Measurements from ENCODE around the gene THY1.

Gene THY1

DNA sequence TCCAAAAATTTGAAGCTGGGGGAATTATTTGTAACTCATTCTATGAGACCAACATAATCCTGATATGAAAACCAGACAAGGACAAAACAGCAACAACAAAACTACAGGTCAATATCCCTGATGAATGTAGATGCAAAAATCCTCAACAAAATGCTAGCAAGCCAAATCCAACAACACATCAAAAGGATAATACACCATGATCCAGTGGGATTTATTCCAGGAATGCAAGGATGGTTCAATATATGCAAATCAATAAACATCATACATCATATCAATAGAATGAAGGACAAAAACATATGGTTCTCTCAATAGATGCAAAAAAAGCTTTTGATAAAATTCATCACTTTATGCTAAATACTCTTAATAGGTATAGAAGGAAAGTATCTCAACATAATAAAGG lies 22.1 kb downstream of the THY1 start:
- Histone ChIP-seq H3K27me3 (ENCODE audit: control insufficient read depth in 1 of 2, insufficient read depth in 1 of 2, low read length in 2 of 2) (peaks cover 7% of the 10 kb centered on the region in 2 experiments), H2AK5ac (ENCODE audit: low read length, severe bottlenecking) (no peak overlapping the region), H3K18ac (ENCODE audit: low read depth in 1 of 2, low read length in 2 of 2) (no peak overlapping the region), H2AFZ (ENCODE audit: low read depth, low read length) (no peak overlapping the region), H3K79me1 (replicated peaks; ENCODE audit: low read length, poor library complexity, severe bottlenecking) (no peaks in the 10 kb centered on the region), H3K9me3 (ENCODE audit: control insufficient read depth, low read length) (peaks cover 50% of the 10 kb centered on the region), H4K8ac (ENCODE audit: low read length) (no peak overlapping the region), H3K4ac (ENCODE audit: low read depth in 1 of 2, low read length in 2 of 2) (no peak overlapping the region), H3K9ac (ENCODE audit: low read length) (no peak overlapping the region), H4K91ac (ENCODE audit: low read length) (no peak overlapping the region), H3K14ac (ENCODE audit: low read length in 2 of 2) (no peak overlapping the region), H3K27ac (ENCODE audit: low read length, poor library complexity, severe bottlenecking) (no peak overlapping the region), H2BK5ac (ENCODE audit: low read depth, low read length, poor library complexity, severe bottlenecking) (no peak overlapping the region), H3K23ac (ENCODE audit: low read length in 2 of 2) (no peak overlapping the region), H3K4me1 (ENCODE audit: control insufficient read depth, insufficient read depth, low read depth, low read length) (no peaks in the 10 kb centered on the region), H2BK12ac (ENCODE audit: low read length in 2 of 2) (no peak overlapping the region), H3K36me3 (ENCODE audit: control insufficient read depth in 1 of 2, insufficient read depth in 2 of 2, low read depth in 1 of 2, low read length in 2 of 2) (no peaks in the 10 kb centered on the region), H2BK120ac (ENCODE audit: low read depth, low read length) (no peak overlapping the region), H3K4me2 (ENCODE audit: low read length, poor library complexity, severe bottlenecking) (no peak overlapping the region), H2BK15ac (ENCODE audit: low read depth, poor library complexity, severe bottlenecking) (no peak overlapping the region), H3K4me3 (ENCODE audit: insufficient read depth in 1 of 2, low read depth in 1 of 2, low read length in 2 of 2) (no peak overlapping the region)
- DNase-seq: no peak

DNA sequence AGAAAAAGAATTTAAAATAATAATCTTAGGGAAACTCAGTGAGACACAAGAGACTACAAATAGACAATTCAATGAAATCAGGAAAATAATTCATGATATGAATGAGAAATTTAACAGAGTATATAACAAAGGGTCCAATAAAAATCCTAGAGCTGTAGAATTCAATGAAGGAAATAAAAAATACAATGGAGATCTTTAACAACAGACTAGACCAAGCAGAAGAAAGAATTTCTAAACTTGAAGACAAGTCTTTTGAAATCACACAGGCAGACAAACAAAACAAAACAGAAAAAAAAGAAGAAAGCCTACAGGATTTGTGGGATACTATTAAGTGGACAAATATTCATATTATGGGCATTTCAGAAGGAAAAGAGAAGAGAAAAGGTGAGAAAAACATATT lies 25.2 kb downstream of the THY1 start:
- H2BK12ac ChIP-seq (ENCODE audit: low read length in 2 of 2): no peak overlapping the region
- H2BK120ac ChIP-seq (ENCODE audit: low read depth, low read length): no peak overlapping the region
- H4K91ac ChIP-seq (ENCODE audit: low read length): no peak overlapping the region
- no peak overlapping the region for H3K23ac ChIP-seq (ENCODE audit: low read length in 2 of 2)
- no peaks in the 10 kb centered on the region for H3K36me3 ChIP-seq (ENCODE audit: control insufficient read depth in 1 of 2, insufficient read depth in 2 of 2, low read depth in 1 of 2, low read length in 2 of 2)
- H2BK5ac ChIP-seq (ENCODE audit: low read depth, low read length, poor library complexity, severe bottlenecking): no peak overlapping the region
- no peak overlapping the region for H3K27ac ChIP-seq (ENCODE audit: low read length, poor library complexity, severe bottlenecking)
- no peak overlapping the region for H3K18ac ChIP-seq (ENCODE audit: low read depth in 1 of 2, low read length in 2 of 2)
- H3K4me1 ChIP-seq (ENCODE audit: control insufficient read depth, insufficient read depth, low read depth, low read length): no peaks in the 10 kb centered on the region
- no peak for DNase-seq
- no peak overlapping the region for H4K8ac ChIP-seq (ENCODE audit: low read length)
- no peak overlapping the region for H2BK15ac ChIP-seq (ENCODE audit: low read depth, poor library complexity, severe bottlenecking)
- no peak overlapping the region for H2AK5ac ChIP-seq (ENCODE audit: low read length, severe bottlenecking)
- H3K9me3 ChIP-seq (ENCODE audit: control insufficient read depth, low read length): peaks cover 49% of the 10 kb centered on the region
- no peak overlapping the region for H3K4me2 ChIP-seq (ENCODE audit: low read length, poor library complexity, severe bottlenecking)
- no peak overlapping the region for H3K4ac ChIP-seq (ENCODE audit: low read depth in 1 of 2, low read length in 2 of 2)
- H3K27me3 ChIP-seq (ENCODE audit: control insufficient read depth in 1 of 2, insufficient read depth in 1 of 2, low read length in 2 of 2): peaks cover 0 to 10% of the 10 kb centered on the region in 2 experiments
- no peak overlapping the region for H3K9ac ChIP-seq (ENCODE audit: low read length)
- no peaks in the 10 kb centered on the region for H3K79me1 ChIP-seq (replicated peaks; ENCODE audit: low read length, poor library complexity, severe bottlenecking)
- no peak overlapping the region for H3K4me3 ChIP-seq (ENCODE audit: insufficient read depth in 1 of 2, low read depth in 1 of 2, low read length in 2 of 2)
- H3K14ac ChIP-seq (ENCODE audit: low read length in 2 of 2): no peak overlapping the region
- H2AFZ ChIP-seq (ENCODE audit: low read depth, low read length): no peak overlapping the region

DNA sequence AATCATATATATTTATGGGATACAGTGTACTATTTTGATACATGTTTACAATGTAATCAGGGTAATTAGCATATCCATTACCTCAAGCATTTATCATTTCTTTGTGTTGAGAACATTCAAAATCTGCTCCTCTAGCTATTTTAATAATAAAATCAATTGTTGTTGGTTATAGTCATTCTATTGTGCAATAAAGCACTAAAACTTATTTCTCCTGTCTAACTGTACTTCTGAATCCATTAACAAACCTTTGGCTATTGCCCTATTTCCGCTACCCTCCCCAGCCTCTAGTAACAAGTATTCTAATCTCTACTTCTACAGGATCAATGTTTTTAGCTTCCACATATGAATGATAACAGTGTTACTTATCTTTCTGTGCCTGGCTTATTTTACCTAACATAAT lies 26.1 kb downstream of the THY1 start:
- Histone ChIP-seq H2BK5ac (ENCODE audit: low read depth, low read length, poor library complexity, severe bottlenecking) (no peak overlapping the region), H2AK5ac (ENCODE audit: low read length, severe bottlenecking) (no peak overlapping the region)
- 96% methylated on average over 1 of the region's 1 CpG for WGBS

DNA sequence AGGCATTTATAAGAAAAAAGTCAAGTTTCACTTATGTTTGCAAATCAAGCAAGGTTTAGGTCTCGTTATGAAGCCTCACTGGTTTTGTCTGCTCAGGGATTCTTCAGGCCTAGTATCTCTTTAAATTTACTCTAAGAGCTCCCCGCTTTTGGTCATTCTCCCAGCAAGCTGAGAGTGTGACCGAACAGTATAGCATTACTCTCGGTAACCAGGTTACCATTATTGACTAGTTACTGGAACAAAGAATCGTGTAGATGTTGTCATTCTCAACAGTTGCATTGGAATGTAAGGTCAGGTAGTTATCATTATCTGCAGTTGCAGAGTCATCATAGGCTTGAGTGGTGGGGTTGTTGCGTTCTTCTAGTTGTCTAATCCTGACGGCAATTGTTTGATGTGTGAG lies 31.7 kb downstream of the THY1 start:
- H3K4me2 ChIP-seq (ENCODE audit: low read length, poor library complexity, severe bottlenecking): no peak overlapping the region
- no peak for DNase-seq
- no peak overlapping the region for H3K4ac ChIP-seq (ENCODE audit: low read depth in 1 of 2, low read length in 2 of 2)
- no peak overlapping the region for H3K27ac ChIP-seq (ENCODE audit: low read length, poor library complexity, severe bottlenecking)
- no peaks in the 10 kb centered on the region for H3K9me3 ChIP-seq (ENCODE audit: control insufficient read depth, low read length)
- no peak overlapping the region for H2AFZ ChIP-seq (ENCODE audit: low read depth, low read length)
- H2BK15ac ChIP-seq (ENCODE audit: low read depth, poor library complexity, severe bottlenecking): no peak overlapping the region
- no peak overlapping the region for H2AK5ac ChIP-seq (ENCODE audit: low read length, severe bottlenecking)
- no peaks in the 10 kb centered on the region for H3K4me1 ChIP-seq (ENCODE audit: control insufficient read depth, insufficient read depth, low read depth, low read length)
- H2BK12ac ChIP-seq (ENCODE audit: low read length in 2 of 2): no peak overlapping the region
- H3K27me3 ChIP-seq (ENCODE audit: control insufficient read depth in 1 of 2, insufficient read depth in 1 of 2, low read length in 2 of 2): peaks cover 0 to 29% of the 10 kb centered on the region in 2 experiments
- 89% methylated on average over 7 of the region's 7 CpGs for WGBS
- H3K4me3 ChIP-seq (ENCODE audit: insufficient read depth in 1 of 2, low read depth in 1 of 2, low read length in 2 of 2): no peak overlapping the region
- H3K23ac ChIP-seq (ENCODE audit: low read length in 2 of 2): no peak overlapping the region
- no peak overlapping the region for H4K8ac ChIP-seq (ENCODE audit: low read length)
- no peak overlapping the region for H2BK5ac ChIP-seq (ENCODE audit: low read depth, low read length, poor library complexity, severe bottlenecking)
- no peak overlapping the region for H3K14ac ChIP-seq (ENCODE audit: low read length in 2 of 2)
- H2BK120ac ChIP-seq (ENCODE audit: low read depth, low read length): no peak overlapping the region
- H3K36me3 ChIP-seq (ENCODE audit: control insufficient read depth in 1 of 2, insufficient read depth in 2 of 2, low read depth in 1 of 2, low read length in 2 of 2): no peaks in the 10 kb centered on the region
- H3K79me1 ChIP-seq (replicated peaks; ENCODE audit: low read length, poor library complexity, severe bottlenecking): no peaks in the 10 kb centered on the region
- no peak overlapping the region for H3K18ac ChIP-seq (ENCODE audit: low read depth in 1 of 2, low read length in 2 of 2)
- H4K91ac ChIP-seq (ENCODE audit: low read length): no peak overlapping the region
- no peak overlapping the region for H3K9ac ChIP-seq (ENCODE audit: low read length)

More for the DNA sequence above, 26.1 kb downstream of the THY1 start:
- H3K18ac ChIP-seq (ENCODE audit: low read depth in 1 of 2, low read length in 2 of 2): no peak overlapping the region
- no peak overlapping the region for H2BK15ac ChIP-seq (ENCODE audit: low read depth, poor library complexity, severe bottlenecking)
- H3K23ac ChIP-seq (ENCODE audit: low read length in 2 of 2): no peak overlapping the region
- no peak overlapping the region for H3K4ac ChIP-seq (ENCODE audit: low read depth in 1 of 2, low read length in 2 of 2)
- no peak overlapping the region for H4K8ac ChIP-seq (ENCODE audit: low read length)
- no peak overlapping the region for H4K91ac ChIP-seq (ENCODE audit: low read length)
- H2AFZ ChIP-seq (ENCODE audit: low read depth, low read length): no peak overlapping the region
- H3K27me3 ChIP-seq (ENCODE audit: control insufficient read depth in 1 of 2, insufficient read depth in 1 of 2, low read length in 2 of 2): peaks cover 0 to 10% of the 10 kb centered on the region in 2 experiments
- no peaks in the 10 kb centered on the region for H3K4me1 ChIP-seq (ENCODE audit: control insufficient read depth, insufficient read depth, low read depth, low read length)
- no peak overlapping the region for H3K4me2 ChIP-seq (ENCODE audit: low read length, poor library complexity, severe bottlenecking)
- peaks cover 43% of the 10 kb centered on the region for H3K9me3 ChIP-seq (ENCODE audit: control insufficient read depth, low read length)
- H3K9ac ChIP-seq (ENCODE audit: low read length): no peak overlapping the region
- no peak overlapping the region for H3K14ac ChIP-seq (ENCODE audit: low read length in 2 of 2)
- H3K36me3 ChIP-seq (ENCODE audit: control insufficient read depth in 1 of 2, insufficient read depth in 2 of 2, low read depth in 1 of 2, low read length in 2 of 2): no peaks in the 10 kb centered on the region
- H3K27ac ChIP-seq (ENCODE audit: low read length, poor library complexity, severe bottlenecking): no peak overlapping the region
- no peak overlapping the region for H2BK12ac ChIP-seq (ENCODE audit: low read length in 2 of 2)
- no peak overlapping the region for H2BK120ac ChIP-seq (ENCODE audit: low read depth, low read length)
- H3K4me3 ChIP-seq (ENCODE audit: insufficient read depth in 1 of 2, low read depth in 1 of 2, low read length in 2 of 2): no peak overlapping the region
- DNase-seq: no peak
- no peaks in the 10 kb centered on the region for H3K79me1 ChIP-seq (replicated peaks; ENCODE audit: low read length, poor library complexity, severe bottlenecking)

Data from mesenchymal stem cell (in vitro differentiated cells and primary cell).